Psoas muscle (tissue), 8 donors: Measurements from ENCODE around the gene YWHAB. TPM values are rescaled to one million over a fixed set of nuclear protein-coding genes. Genes with fewer than 3 reads are reported as not detected.

Experiments
- ATAC-seq, 4 donors: fragments of 200-7000 bp; cut with Tn5 transposase; one replicate each; pipeline ENCODE4 v1.9.1; 2020; ENCODE audit warnings: moderate library complexity in 3 of 4, mild to moderate bottlenecking in 2 of 4
- DNase-seq, 2 donors: peaks; one replicate each; pipeline ENCODE4 v3.0.0-alpha.2; 2020
- H3K27ac ChIP-seq: fragments of 200-600 bp; one replicate; pipeline ENCODE4 v1.8.0; 2022
- H3K27me3 ChIP-seq, 3 donors: fragments of 200-600 bp in 1 of 3; one replicate each; pipeline versions ENCODE4 v1.6.1 to v1.8.0; 2013 to 2022; ENCODE audit warnings: low read length in 2 of 3, mild to moderate bottlenecking in 2 of 3, moderate library complexity in 1 of 3; ENCODE audit not compliant: insufficient read depth in 3 of 3
- H3K36me3 ChIP-seq, 2 donors: fragments of 200-600 bp in 1 of 2; one replicate each; pipeline versions ENCODE4 v1.6.1 to v1.8.0; 2013 to 2022; ENCODE audit warnings: low read depth in 1 of 2, mild to moderate bottlenecking in 1 of 2, moderate library complexity in 1 of 2; ENCODE audit not compliant: insufficient read depth in 1 of 2
- H3K4me1 ChIP-seq: fragments of 200-600 bp; one replicate; pipeline ENCODE4 v1.8.0; 2022
- H3K4me3 ChIP-seq: fragments of 200-600 bp; one replicate; pipeline ENCODE4 v1.8.0; 2022; ENCODE audit warnings: mild to moderate bottlenecking
- H3K9me3 ChIP-seq: fragments of 200-600 bp; one replicate; pipeline ENCODE4 v1.8.0; 2022
- CTCF ChIP-seq: fragments of 200-600 bp; IDR thresholded peaks from one replicate; pipeline ENCODE4 v1.8.0; 2022; ENCODE audit warnings: antibody characterized with exemption
- WGBS, 3 donors: extraction: QIAGEN DNeasy Blood & Tissue Kit; methylation state at CpG; one replicate each; pipeline versions ENCODE4 v1.1.6 to v1.1.7; 2013; 5-methylcytosine and 5-hydroxymethylcytosine counted together
- intact Hi-C, 2 donors: fragments of 100-400 bp; cut with DNase I; formaldehyde crosslinking; loops; one replicate each; pipeline versions ENCODE4 v1.11.0 to v1.14.2; 2022
- long read RNA-seq, 2 donors: library from polyadenylated mRNA; unstranded; transcript quantifications; one replicate each; pipeline ENCODE4 v2.0.0, GENCODE V29; 2021
- polyA plus RNA-seq, 3 donors: library from polyadenylated mRNA; stranded (reverse); fragments of 200-250 nt; gene quantifications; one replicate each; pipeline ENCODE4 v1.2.3, GENCODE V29; 2013
- total RNA-seq, 4 donors: library from RNA; stranded (reverse); fragmentation: NEBNext Ultra II Directional in 2 of 4; extraction: Animal tissue kit (Norgen Biotek cat#: 25700) in 2 of 4; gene quantifications; one replicate each; pipeline versions ENCODE4 v1.2.1 to v1.2.4, GENCODE V29; 2021 to 2023
- donor health status: healthy with polysubstance abuse.
- donor health status: DM: no; HTN: no; CAD: no; lungs with moderate emphysema.
- donor health status: Bipolar disorder and iron deficiency.
- donor health status: healthy.
- donor health status: DM: yes; HTN: yes; CAD: no.
- donor health status: DM: no; HTN: no; CAD: no.
- donor health status: DM: no; HTN: no; CAD: no.
- donor health status: DM: yes; HTN: yes; CAD: no.

YWHAB gene
- total RNA-seq = 10 to 100 TPM; 63.2 to 92.1 (median 80.6) TPM
- polyA plus RNA-seq = 100 to 1,000 TPM in 1 of 3 donors, 10 to 100 TPM in 2; 44.2 to 109 (median 96.0) TPM
- long read RNA-seq, donor 1, transcript YWHAB-201 (6 exons, 3,049 nt) = major isoform, 53 of 76 reads
- long read RNA-seq, donor 1, transcript YWHAB-202 (7 exons, 3,109 nt) = minor isoform, 12 of 76 reads
- long read RNA-seq, donor 1, partial matches to known transcripts = 9 of 76 reads
- long read RNA-seq, donor 1, other reads (novel, unspliced or antisense) = 2 of 76 reads
- long read RNA-seq, donor 2, transcript YWHAB-201 (6 exons, 3,049 nt) = major isoform, 105 of 169 reads
- long read RNA-seq, donor 2, transcript YWHAB-202 (7 exons, 3,109 nt) = minor isoform, 42 of 169 reads
- long read RNA-seq, donor 2, partial matches to known transcripts = 14 of 169 reads
- long read RNA-seq, donor 2, other reads (novel, unspliced or antisense) = 8 of 169 reads

GRCh38 chr20:44885392-44886265, at the start of gene YWHAB:
TSS of gene YWHAB (plus strand) at chr20:44885705. CDS start at chr20:44901534, 15,829 bp downstream.
- H3K4me3 ChIP-seq = peak within 1 kb of the TSS; percentile 83
- H3K4me1 ChIP-seq = peaks cover 41% of the 10 kb centered on the region
- H3K36me3 ChIP-seq = peaks cover 0 to 17% of the 10 kb centered on the region in 2 donors
- WGBS, 3 donors = 0 to 1% (median 0%) methylated on average over 47 to 88 of the region's 88 CpGs
- ATAC-seq (peak; percentile 99 to 100 (median 100)), DNase-seq (peak; percentile 99)
- no peaks in the 10 kb centered on the region for H3K9me3 ChIP-seq
- H3K27ac ChIP-seq = peak within 1 kb of the TSS; percentile 94
- no peak for TF ChIP-seq CTCF
- H3K27me3 ChIP-seq = no peaks in the 10 kb centered on the region
- intact Hi-C loops = loop anchor here in 1 of 2 donors (5.0 to 10.0 kb wide), 2 partner anchors 77 to 671 kb away; partner anchors contain the start of genes OSER1 and TOMM34

GRCh38 chr20:44836601-44837120, 48.8 kb upstream of the YWHAB start:
- no peaks in the 10 kb centered on the region for H3K36me3 ChIP-seq
- DNase-seq (no peak), ATAC-seq (no peak)
- 84 to 89% (median 88%) methylated on average over 12 of the region's 12 CpGs for WGBS, 3 donors
- H3K9me3 ChIP-seq = no peaks in the 10 kb centered on the region
- TF ChIP-seq CTCF = no peak
- H3K27me3 ChIP-seq = peaks cover 0 to 27% (median 0%) of the 10 kb centered on the region in 3 donors
- no peak overlapping the region for H3K27ac ChIP-seq
- H3K4me3 ChIP-seq = no peak overlapping the region
- intact Hi-C loops = no loop called here
- no peaks in the 10 kb centered on the region for H3K4me1 ChIP-seq

GRCh38 chr20:44837946-44838345, 47.6 kb upstream of the YWHAB start:
- no peaks in the 10 kb centered on the region for H3K4me1 ChIP-seq
- H3K36me3 ChIP-seq = no peaks in the 10 kb centered on the region
- DNase-seq = no peak
- H3K27me3 ChIP-seq = peaks cover 0 to 31% (median 0%) of the 10 kb centered on the region in 3 donors
- no peak for TF ChIP-seq CTCF
- 8 to 22% (median 17%) methylated on average over 3 of the region's 3 CpGs for WGBS, 3 donors
- H3K27ac ChIP-seq = no peak overlapping the region
- intact Hi-C loops = no loop called here
- no peaks in the 10 kb centered on the region for H3K9me3 ChIP-seq
- no peak overlapping the region for H3K4me3 ChIP-seq
- ATAC-seq = no peak

GRCh38 chr20:44838521-44838920, 47.0 kb upstream of the YWHAB start:
- Histone ChIP-seq H3K27ac (no peak overlapping the region), H3K4me1 (no peaks in the 10 kb centered on the region), H3K36me3 (no peaks in the 10 kb centered on the region), H3K27me3 (peaks cover 0 to 34% (median 0%) of the 10 kb centered on the region in 3 donors), H3K9me3 (no peaks in the 10 kb centered on the region), H3K4me3 (no peak overlapping the region)
- no peak for TF ChIP-seq CTCF
- no peak for DNase-seq
- WGBS, 3 donors = 76 to 100% (median 85%) methylated on average over 1 of the region's 1 CpG
- ATAC-seq = no peak
- intact Hi-C loops = no loop called here
